HEK293 (cell line): ENCODE data around the gene HEPACAM.
A peak's percentile ranks its signal among the peaks of the same experiment; 100 is the strongest.

Source experiments
- CTCF ChIA-PET: fragments of 350-600 bp; formaldehyde crosslinking; extraction: SDS; loops from one replicate; lab custom pipeline; 2021; ENCODE audit warnings: antibody characterized with exemption; lab: Yijun Ruan, JAX
- POLR2A ChIA-PET: fragments of 300-600 bp; formaldehyde crosslinking; extraction: SDS; loops from one replicate; lab custom pipeline; 2020; ENCODE audit warnings: antibody characterized with exemption, inconsistent platforms; lab: Yijun Ruan, JAX
- H3K27ac ChIP-seq: fragments of 200-500 bp; sonication (Bioruptor generic); 2 replicates; pipeline ENCODE4 v1.5.1; 2014; ENCODE audit warnings: low read depth, low read length, control low read depth, inconsistent platforms; ENCODE audit errors: extremely low read depth
- H3K36me3 ChIP-seq, 2 experiments: fragments of 200-500 bp in 1 of 2; sonication (Bioruptor generic) in 1 of 2; 1 replicate in 1 of 2; 2 replicates in 1 of 2; pipeline ENCODE4 v1.5.1; 2014 to 2017; ENCODE audit warnings: inconsistent platforms in 2 of 2, low read length in 2 of 2; ENCODE audit not compliant: control insufficient read depth in 2 of 2, insufficient read depth in 1 of 2
- H3K4me1 ChIP-seq: fragments of 200-500 bp; sonication (Bioruptor generic); 2 replicates; pipeline ENCODE4 v1.5.1; 2014; ENCODE audit warnings: mild to moderate bottlenecking, low read length, inconsistent platforms; ENCODE audit not compliant: control insufficient read depth, insufficient read depth
- H3K4me3 ChIP-seq: 2 replicates; pipeline ENCODE4 v1.5.1; 2011; ENCODE audit warnings: low read depth, mild to moderate bottlenecking, control low read depth, low read length, moderate library complexity
- H3K9me3 ChIP-seq: fragments of 200-500 bp; sonication (Bioruptor generic); 2 replicates; pipeline ENCODE4 v1.5.1; 2014; ENCODE audit warnings: low read depth, low read length, inconsistent platforms; ENCODE audit not compliant: control insufficient read depth, insufficient read depth
- AEBP2 ChIP-seq: fragments of 450-650 bp; formaldehyde crosslinking; IDR thresholded peaks from 2 replicates; pipeline ENCODE4 v1.5.1; 2016; ENCODE audit warnings: missing biosample characterization, missing genetic modification characterization, borderline replicate concordance
- HOXC10 ChIP-seq: sonication (generic); formaldehyde crosslinking; IDR thresholded peaks from 2 replicates; pipeline ENCODE4 v1.8.1; 2023; ENCODE audit warnings: mild to moderate bottlenecking, missing genetic modification reagents
- SETDB1 ChIP-seq: IDR thresholded peaks from one replicate; pipeline ENCODE4 v1.6.1; 2017; ENCODE audit warnings: mild to moderate bottlenecking, low read length, moderate library complexity, mixed read lengths; ENCODE audit not compliant: insufficient read length
- TRIM28 ChIP-seq: IDR thresholded peaks from 2 replicates; pipeline ENCODE4 v1.6.1; 2011; ENCODE audit warnings: low read length, control low read depth, borderline replicate concordance
- YY2 ChIP-seq: fragments of 450-650 bp; formaldehyde crosslinking; IDR thresholded peaks from 2 replicates; pipeline ENCODE4 v1.5.1; 2016; ENCODE audit warnings: missing biosample characterization, missing genetic modification characterization
- ZFHX2 ChIP-seq: fragments of 450-650 bp; formaldehyde crosslinking; conservative IDR thresholded peaks from 2 replicates; pipeline ENCODE4 v1.5.1; 2016; ENCODE audit warnings: missing biosample characterization, missing genetic modification characterization
- ZFP3 ChIP-seq: fragments of 450-650 bp; formaldehyde crosslinking; IDR thresholded peaks from 2 replicates; pipeline ENCODE4 v1.5.1; 2016; ENCODE audit warnings: low read depth, missing biosample characterization, missing genetic modification characterization
- ZNF121 ChIP-seq: fragments of 450-650 bp; formaldehyde crosslinking; IDR thresholded peaks from 2 replicates; pipeline ENCODE4 v1.5.1; 2016; ENCODE audit warnings: missing biosample characterization, missing genetic modification characterization
- ZNF155 ChIP-seq: fragments of 450-650 bp; formaldehyde crosslinking; IDR thresholded peaks from 2 replicates; pipeline ENCODE4 v1.5.1; 2016; ENCODE audit warnings: missing biosample characterization, missing genetic modification characterization
- ZNF16 ChIP-seq: fragments of 450-650 bp; formaldehyde crosslinking; IDR thresholded peaks from 2 replicates; pipeline ENCODE4 v1.5.1; 2016; ENCODE audit warnings: low read depth, missing biosample characterization, missing genetic modification characterization
- ZNF274 ChIP-seq, 2 experiments: fragments of 200-500 bp in 1 of 2; fragments of 450-650 bp in 1 of 2; sonication (Bioruptor generic) in 1 of 2; formaldehyde crosslinking in 1 of 2; IDR thresholded peaks; 2 replicates each; pipeline versions ENCODE4 v1.5.1 to v1.6.1; 2014 to 2016; ENCODE audit warnings: borderline replicate concordance in 1 of 2, inconsistent platforms in 1 of 2, low read length in 1 of 2, missing biosample characterization in 1 of 2, missing genetic modification characterization in 1 of 2
- ZNF280C ChIP-seq: fragments of 450-650 bp; formaldehyde crosslinking; IDR thresholded peaks from 2 replicates; pipeline ENCODE4 v1.5.1; 2016; ENCODE audit warnings: missing biosample characterization, missing genetic modification characterization
- ZNF354C ChIP-seq: fragments of 450-650 bp; formaldehyde crosslinking; IDR thresholded peaks from 2 replicates; pipeline ENCODE4 v1.5.1; 2016; ENCODE audit warnings: missing biosample characterization, missing genetic modification characterization, low read depth, borderline replicate concordance
- ZNF488 ChIP-seq: fragments of 450-650 bp; formaldehyde crosslinking; IDR thresholded peaks from 2 replicates; pipeline ENCODE4 v1.5.1; 2016; ENCODE audit warnings: missing biosample characterization, missing genetic modification characterization
- ZNF596 ChIP-seq: fragments of 450-650 bp; IDR thresholded peaks from 2 replicates; pipeline ENCODE4 v1.5.0; 2018; ENCODE audit warnings: missing biosample characterization, mild to moderate bottlenecking, missing genetic modification characterization, moderate library complexity

HEPACAM gene

GRCh38 chr11:124984512-124984854, 48.6 kb upstream of the HEPACAM start (continued):
- no peak for TF ChIP-seq ZNF155 (tag by site-specific recombination)
- TF ChIP-seq ZFP3 (tag by site-specific recombination) = no peak
- no peak for TF ChIP-seq ZNF16 (tag by site-specific recombination)
- TF ChIP-seq ZNF596 = no peak
- no peak for TF ChIP-seq AEBP2 (tag by site-specific recombination)
- TF ChIP-seq YY2 (tag by site-specific recombination) = no peak
- TF ChIP-seq ZNF274 (IDR thresholded peaks at IDR 0.05; ENCODE audit: low read length) = no peak
- TF ChIP-seq ZNF274 (tag by site-specific recombination; IDR thresholded peaks at IDR 0.05; ENCODE audit: borderline replicate concordance) = no peak
- TF ChIP-seq, all 188 proteins: peak for 0

- no peaks in the 10 kb centered on the region for H3K9me3 ChIP-seq
- no peak overlapping the region for H3K27ac ChIP-seq
- POLR2A ChIA-PET = no interaction called here
- no peak for TF ChIP-seq ZNF121
- TF ChIP-seq ZNF354C (tag by site-specific recombination) = no peak
- TF ChIP-seq HOXC10 (CRISPR knock-in tag) = no peak
- peaks cover 0 to 43% of the 10 kb centered on the region in 2 experiments; a peak in 1 of 3 replicates for H3K36me3 ChIP-seq
- no peaks in the 10 kb centered on the region for H3K4me1 ChIP-seq
- CTCF ChIA-PET = interaction anchor here (0.7 to 2.1 kb wide), 2 partner anchors 103 to 158 kb away, joined by 3 to 4 read pairs; no protein-coding TSS in a partner anchor
- no peak overlapping the region for H3K4me3 ChIP-seq
Observed at GRCh38 chr11:124983674-124984511, 48.0 kb upstream of the HEPACAM start.

- Histone ChIP-seq H3K27ac (no peak overlapping the region), H3K36me3 (peaks cover 0 to 30% of the 10 kb centered on the region in 2 experiments; a peak in 1 of 3 replicates), H3K9me3 (no peaks in the 10 kb centered on the region), H3K4me3 (no peak overlapping the region), H3K4me1 (no peaks in the 10 kb centered on the region)
- ChIA-PET POLR2A (no interaction called here), CTCF (no interaction called here)
- peak; percentile 73; the same call in 1 of the 2 replicates for TF ChIP-seq TRIM28
- TF ChIP-seq ZNF280C (tag by site-specific recombination) = no peak
- TF ChIP-seq SETDB1 = peak; percentile 58
- TF ChIP-seq ZFHX2 (tag by site-specific recombination) = no peak
- TF ChIP-seq ZNF488 = no peak
Observed at GRCh38 chr11:124982043-124982442, 46.2 kb upstream of the HEPACAM start.
